ENCODE measurements around the gene CDC42BPB.

DNA sequence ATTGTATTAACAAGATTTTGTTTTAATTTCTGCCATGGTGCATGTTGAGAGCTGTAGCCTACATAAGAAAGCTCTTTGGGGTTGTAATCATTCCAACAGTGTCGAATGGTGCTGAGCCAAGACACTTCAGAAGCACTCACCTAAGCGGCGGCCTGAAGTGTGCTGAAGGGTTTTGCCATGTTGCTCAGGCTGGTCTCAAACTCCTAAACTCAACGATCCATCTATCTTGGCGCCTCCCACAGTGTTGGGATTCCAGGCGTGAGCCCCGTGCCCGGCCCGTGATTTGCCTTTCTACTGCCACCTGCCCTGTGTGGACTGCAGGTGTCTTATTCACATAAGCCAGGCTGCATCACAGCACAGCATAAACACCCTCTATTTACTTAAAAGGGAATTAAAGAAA lies 86.0 kb downstream of the CDC42BPB start:
- TF ChIP-seq, protein P1, sequence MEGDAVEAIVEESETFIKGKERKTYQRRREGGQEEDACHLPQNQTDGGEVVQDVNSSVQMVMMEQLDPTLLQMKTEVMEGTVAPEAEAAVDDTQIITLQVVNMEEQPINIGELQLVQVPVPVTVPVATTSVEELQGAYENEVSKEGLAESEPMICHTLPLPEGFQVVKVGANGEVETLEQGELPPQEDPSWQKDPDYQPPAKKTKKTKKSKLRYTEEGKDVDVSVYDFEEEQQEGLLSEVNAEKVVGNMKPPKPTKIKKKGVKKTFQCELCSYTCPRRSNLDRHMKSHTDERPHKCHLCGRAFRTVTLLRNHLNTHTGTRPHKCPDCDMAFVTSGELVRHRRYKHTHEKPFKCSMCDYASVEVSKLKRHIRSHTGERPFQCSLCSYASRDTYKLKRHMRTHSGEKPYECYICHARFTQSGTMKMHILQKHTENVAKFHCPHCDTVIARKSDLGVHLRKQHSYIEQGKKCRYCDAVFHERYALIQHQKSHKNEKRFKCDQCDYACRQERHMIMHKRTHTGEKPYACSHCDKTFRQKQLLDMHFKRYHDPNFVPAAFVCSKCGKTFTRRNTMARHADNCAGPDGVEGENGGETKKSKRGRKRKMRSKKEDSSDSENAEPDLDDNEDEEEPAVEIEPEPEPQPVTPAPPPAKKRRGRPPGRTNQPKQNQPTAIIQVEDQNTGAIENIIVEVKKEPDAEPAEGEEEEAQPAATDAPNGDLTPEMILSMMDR (IDR thresholded peaks at IDR 0.05; ENCODE audit: low read depth, low read length): no peak
- no peak for TF ChIP-seq EZH2phosphoT487 (IDR thresholded peaks at IDR 0.05; ENCODE audit: low read depth)

All from OCI-LY3 (cell line).